ENCODE data around the gene MAML3. TPM values are rescaled to one million over a fixed set of nuclear protein-coding genes. Genes with fewer than 3 reads are reported as not detected.

Gene MAML3
- total RNA-seq, 1 donor from 2014 or later = 24.8 TPM

GRCh38 chr4:140047017-140047640 is 106.9 kb downstream of the MAML3 start:
- H3K9me3 Mint-ChIP-seq = no peaks in the 10 kb centered on the region
- no peak for TF ChIP-seq CTCF (IDR thresholded peaks at IDR 0.05; ENCODE audit: unreplicated experiment)
- H3K4me3 Mint-ChIP-seq = peak overlapping the region; percentile 31
- peak overlapping the region; percentile 79 for H3K27ac Mint-ChIP-seq
- no peaks in the 10 kb centered on the region for H3K36me3 Mint-ChIP-seq
- H3K4me1 Mint-ChIP-seq = peaks cover 74% of the 10 kb centered on the region
- DNase-seq (ENCODE audit: low spot score in 2 of 2, unreplicated experiment in 2 of 2) = no peak
- no peaks in the 10 kb centered on the region for H3K27me3 Mint-ChIP-seq (ENCODE audit: low read depth)

GRCh38 chr4:140046543-140046942 is 107.4 kb downstream of the MAML3 start:
- no peaks in the 10 kb centered on the region for H3K36me3 Mint-ChIP-seq
- peaks cover 74% of the 10 kb centered on the region for H3K4me1 Mint-ChIP-seq
- no peak for TF ChIP-seq CTCF (IDR thresholded peaks at IDR 0.05; ENCODE audit: unreplicated experiment)
- no peaks in the 10 kb centered on the region for H3K9me3 Mint-ChIP-seq
- H3K27me3 Mint-ChIP-seq (ENCODE audit: low read depth) = no peaks in the 10 kb centered on the region
- no peak overlapping the region for H3K4me3 Mint-ChIP-seq
- H3K27ac Mint-ChIP-seq = peak overlapping the region; percentile 79
- DNase-seq (ENCODE audit: low spot score in 2 of 2, unreplicated experiment in 2 of 2) = no peak

- Mint-ChIP-seq H3K4me3 (no peak overlapping the region), H3K9me3 (no peaks in the 10 kb centered on the region), H3K4me1 (peaks cover 74% of the 10 kb centered on the region), H3K27ac (peak overlapping the region; percentile 69), H3K27me3 (ENCODE audit: low read depth) (no peaks in the 10 kb centered on the region), H3K36me3 (no peaks in the 10 kb centered on the region)
- DNase-seq (ENCODE audit: low spot score in 2 of 2, unreplicated experiment in 2 of 2) = no peak
- TF ChIP-seq CTCF (IDR thresholded peaks at IDR 0.05; ENCODE audit: unreplicated experiment) = no peak
Observed at GRCh38 chr4:140046016-140046415, 108.0 kb downstream of the MAML3 start.

- Mint-ChIP-seq H3K27ac (peak overlapping the region; percentile 57), H3K9me3 (no peaks in the 10 kb centered on the region), H3K27me3 (ENCODE audit: low read depth) (no peaks in the 10 kb centered on the region), H3K36me3 (no peaks in the 10 kb centered on the region), H3K4me1 (peaks cover 61% of the 10 kb centered on the region), H3K4me3 (no peak overlapping the region)
- DNase-seq (ENCODE audit: low spot score in 2 of 2, unreplicated experiment in 2 of 2) = no peak
- TF ChIP-seq CTCF (IDR thresholded peaks at IDR 0.05; ENCODE audit: unreplicated experiment) = no peak
Observed at GRCh38 chr4:140044337-140044902, 109.6 kb downstream of the MAML3 start.

- H3K9me3 Mint-ChIP-seq = no peaks in the 10 kb centered on the region
- H3K4me1 Mint-ChIP-seq = peaks cover 48% of the 10 kb centered on the region
- no peak for TF ChIP-seq CTCF (IDR thresholded peaks at IDR 0.05; ENCODE audit: unreplicated experiment)
- no peak overlapping the region for H3K4me3 Mint-ChIP-seq
- no peaks in the 10 kb centered on the region for H3K27me3 Mint-ChIP-seq (ENCODE audit: low read depth)
- H3K27ac Mint-ChIP-seq = peak overlapping the region; percentile 41
- H3K36me3 Mint-ChIP-seq = no peaks in the 10 kb centered on the region
- DNase-seq (ENCODE audit: low spot score in 2 of 2, unreplicated experiment in 2 of 2) = no peak
Observed at GRCh38 chr4:140042634-140043033, 111.3 kb downstream of the MAML3 start.

Measured in mesothelial cell of epicardium (in vitro differentiated cells).